Testis (tissue), 2 donors: Measurements from ENCODE around the gene CLCN1.

Experiments used
- CTCF ChIP-seq, 3 experiments: fragments of 450-650 bp in 2 of 3; fragments of 200-600 bp in 1 of 3; sonication (generic) in 1 of 3; IDR thresholded peaks; one replicate each; pipeline ENCODE4 v1.5.1; 2016 to 2019; ENCODE audit warnings: antibody characterized with exemption in 3 of 3, mild to moderate bottlenecking in 2 of 3, moderate library complexity in 1 of 3
- POLR2A ChIP-seq: fragments of 450-650 bp; IDR thresholded peaks from one replicate; pipeline ENCODE4 v1.6.1; 2017; ENCODE audit warnings: antibody characterized with exemption, mild to moderate bottlenecking, moderate library complexity

GRCh38 chr7:143284591-143285469, 31.1 kb upstream of the CLCN1 start, which contains the start of gene TMEM139:
- no peak for TF ChIP-seq CTCF (IDR thresholded peaks at IDR 0.05)
- TF ChIP-seq POLR2A = no peak
